ENCODE measurements around the gene PAF1.
"Not testable (repeated sequence)": the region's sequence is repeated elsewhere in the genome, so short reads cannot be mapped to it uniquely, and the experiment has no call there.

Gene PAF1

GRCh38 chr19:39351537-39352064 is 39.3 kb downstream of the PAF1 start:
- DNase-seq: no peak

DNA sequence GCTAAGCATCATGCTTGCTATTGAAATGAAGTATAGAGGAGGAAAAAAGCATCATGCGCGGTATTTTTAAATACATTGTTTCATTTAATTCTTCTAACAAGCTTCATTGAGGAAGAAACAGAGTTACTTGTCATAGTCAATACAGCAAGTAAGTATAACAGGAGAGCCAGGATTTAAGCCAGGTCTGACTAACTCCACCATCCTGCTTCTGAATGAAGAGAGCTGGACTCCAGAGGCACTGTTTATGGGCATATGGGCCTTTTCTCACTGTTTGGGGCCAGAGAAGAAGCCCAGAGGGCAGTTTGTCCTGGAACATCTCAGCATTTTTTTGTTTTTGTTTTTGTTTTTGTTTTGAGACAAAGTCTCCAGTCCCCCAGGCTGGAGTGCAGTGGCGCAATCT is 40.8 kb downstream of the PAF1 start:
- no peak for DNase-seq

GRCh38 chr19:39349326-39349725 is 41.6 kb downstream of the PAF1 start:
- DNase-seq: no peak

GRCh38 chr19:39347332-39348164 is 43.4 kb downstream of the PAF1 start:
- no peak for DNase-seq

GRCh38 chr19:39345956-39346355 is 45.0 kb downstream of the PAF1 start:
- DNase-seq: no peak

DNA sequence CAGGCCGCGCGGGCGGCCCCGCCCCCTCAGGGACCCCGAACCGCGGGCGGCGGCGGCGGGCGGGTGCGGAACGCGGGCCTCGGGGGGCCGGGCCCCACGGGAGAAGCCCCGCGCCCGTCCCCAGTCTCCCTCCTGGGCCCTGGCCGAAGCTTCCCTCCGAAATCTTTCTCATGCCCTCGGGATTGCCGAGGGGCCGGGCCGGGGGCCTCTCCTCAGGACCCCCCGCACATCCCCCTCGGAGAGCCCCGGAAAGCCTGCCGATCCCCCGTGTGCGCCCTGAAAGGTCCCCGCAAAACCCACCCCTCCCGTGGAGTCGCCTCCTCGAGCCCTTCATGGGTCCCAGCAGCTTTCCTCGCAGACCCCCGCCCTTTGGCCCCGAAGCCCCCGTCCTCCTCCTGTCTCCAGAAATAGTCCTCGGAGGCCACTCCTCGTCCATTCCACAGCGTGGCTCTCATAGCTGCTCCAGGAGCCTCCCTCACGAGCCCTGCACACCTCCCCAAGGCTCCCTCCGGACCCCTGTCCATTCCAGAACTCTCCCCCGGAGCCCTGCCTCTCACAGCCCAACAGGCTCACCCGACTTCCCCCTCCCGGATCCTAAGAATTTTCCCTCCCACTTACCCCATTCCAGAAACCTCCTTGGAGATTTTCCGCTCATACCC is 48.1 kb downstream of the PAF1 start:
- DNase-seq: no peak

DNA sequence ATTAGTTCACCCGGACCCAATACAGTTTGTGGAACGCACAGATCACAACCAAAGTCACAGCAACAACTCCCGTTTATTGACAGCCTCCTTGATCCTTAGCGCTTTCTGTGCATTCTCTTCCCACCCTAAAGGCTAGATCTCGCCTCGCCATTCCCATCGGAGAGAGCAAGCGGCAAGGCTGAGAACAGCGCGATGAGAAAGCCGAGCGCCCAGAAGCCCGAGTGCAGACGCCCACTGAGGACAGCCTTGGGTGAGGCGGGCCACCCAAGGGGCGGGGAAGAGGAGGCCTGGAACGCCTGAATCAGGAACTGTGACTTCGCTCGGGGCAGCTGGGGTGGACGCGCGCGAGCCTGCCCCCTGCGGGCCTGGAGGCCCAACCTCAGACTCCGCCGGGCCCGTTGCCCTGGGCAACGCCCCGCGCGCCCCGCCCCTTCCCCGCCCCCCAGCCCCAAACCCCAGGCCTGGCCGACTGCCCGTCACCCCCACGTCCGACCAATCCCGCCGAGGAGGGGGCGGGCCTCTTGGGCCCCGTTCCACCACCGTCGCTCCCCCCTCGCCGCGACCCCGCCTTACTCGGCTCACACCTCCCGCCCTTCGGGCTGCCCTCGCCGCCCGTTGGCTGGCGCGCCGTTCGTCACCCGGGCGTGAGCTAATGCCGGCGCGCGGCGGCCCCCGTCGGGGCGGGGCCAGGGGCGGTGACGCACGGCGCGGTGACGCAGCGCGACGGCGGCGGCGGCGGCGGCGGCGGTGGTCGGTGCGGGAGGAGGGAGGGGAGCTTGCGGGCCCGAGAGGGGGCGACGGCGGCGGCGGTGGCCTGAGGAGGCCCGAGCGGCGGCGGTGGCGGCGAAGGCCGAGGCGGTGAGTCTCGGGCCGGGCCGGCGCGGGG is 48.9 kb downstream of the PAF1 start, which contains the start of gene SAMD4B:
Gene SAMD4B, plus strand, starts transcription at position 703 of the 886 bp plus-strand sequence. CDS start 14,473 bp downstream, outside the sequence.
- DNase-seq: peak; percentile 85 to 98

GRCh38 chr19:39341129-39341718 is 49.7 kb downstream of the PAF1 start:
- no peak for DNase-seq

- DNase-seq: not testable (repeated sequence)
Observed at GRCh38 chr19:39340156-39340555, 50.8 kb downstream of the PAF1 start.

GRCh38 chr19:39339674-39340073 is 51.2 kb downstream of the PAF1 start:
- DNase-seq: no peak

DNA sequence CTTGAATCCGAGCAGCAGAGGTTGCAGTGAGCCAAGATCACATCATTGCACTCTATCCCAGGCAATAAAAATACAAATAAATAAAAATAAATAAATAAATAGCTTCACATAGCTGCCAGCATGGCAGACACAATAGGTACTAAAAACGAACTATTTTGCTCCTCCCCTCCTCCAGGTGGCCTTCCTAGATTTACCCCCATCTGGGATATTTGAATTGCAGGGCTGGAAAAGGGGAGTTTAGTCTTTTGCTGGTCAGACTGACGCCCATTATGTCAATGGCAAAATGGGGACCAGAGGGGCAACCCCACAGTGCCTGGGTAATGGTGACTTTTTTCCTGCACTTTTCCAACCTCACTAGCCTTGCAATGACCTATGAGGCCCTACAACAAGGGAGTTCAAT is 54.4 kb downstream of the PAF1 start:
- no peak for DNase-seq
